Uterus (tissue), 2 donors: ENCODE measurements around the gene LOXL1.

Experiments
- CTCF ChIP-seq, 4 experiments: fragments of 200-600 bp in 2 of 4; fragments of 450-650 bp in 2 of 4; sonication (generic) in 2 of 4; IDR thresholded peaks; one replicate each; pipeline ENCODE4 v1.5.1; 2016 to 2019; ENCODE audit warnings: antibody characterized with exemption in 4 of 4, mild to moderate bottlenecking in 2 of 4, moderate library complexity in 1 of 4
- POLR2A ChIP-seq, 2 donors: fragments of 450-650 bp; IDR thresholded peaks; one replicate each; pipeline ENCODE4 v1.6.1; 2016; ENCODE audit warnings: antibody characterized with exemption in 2 of 2, mild to moderate bottlenecking in 1 of 2, moderate library complexity in 1 of 2

- TF ChIP-seq CTCF (IDR thresholded peaks at IDR 0.05): no peak
- TF ChIP-seq POLR2A (IDR thresholded peaks at IDR 0.05): no peak
Observed at GRCh38 chr15:73952171-73952912, 26.1 kb downstream of the LOXL1 start.
